HK-2 (cell line): ENCODE measurements around the gene KDM8.

Experiments used
- DNase-seq: peaks from one replicate; pipeline ENCODE4 v3.0.0-alpha.2; 2018; ENCODE audit not compliant: unreplicated experiment

The KDM8 gene

DNA sequence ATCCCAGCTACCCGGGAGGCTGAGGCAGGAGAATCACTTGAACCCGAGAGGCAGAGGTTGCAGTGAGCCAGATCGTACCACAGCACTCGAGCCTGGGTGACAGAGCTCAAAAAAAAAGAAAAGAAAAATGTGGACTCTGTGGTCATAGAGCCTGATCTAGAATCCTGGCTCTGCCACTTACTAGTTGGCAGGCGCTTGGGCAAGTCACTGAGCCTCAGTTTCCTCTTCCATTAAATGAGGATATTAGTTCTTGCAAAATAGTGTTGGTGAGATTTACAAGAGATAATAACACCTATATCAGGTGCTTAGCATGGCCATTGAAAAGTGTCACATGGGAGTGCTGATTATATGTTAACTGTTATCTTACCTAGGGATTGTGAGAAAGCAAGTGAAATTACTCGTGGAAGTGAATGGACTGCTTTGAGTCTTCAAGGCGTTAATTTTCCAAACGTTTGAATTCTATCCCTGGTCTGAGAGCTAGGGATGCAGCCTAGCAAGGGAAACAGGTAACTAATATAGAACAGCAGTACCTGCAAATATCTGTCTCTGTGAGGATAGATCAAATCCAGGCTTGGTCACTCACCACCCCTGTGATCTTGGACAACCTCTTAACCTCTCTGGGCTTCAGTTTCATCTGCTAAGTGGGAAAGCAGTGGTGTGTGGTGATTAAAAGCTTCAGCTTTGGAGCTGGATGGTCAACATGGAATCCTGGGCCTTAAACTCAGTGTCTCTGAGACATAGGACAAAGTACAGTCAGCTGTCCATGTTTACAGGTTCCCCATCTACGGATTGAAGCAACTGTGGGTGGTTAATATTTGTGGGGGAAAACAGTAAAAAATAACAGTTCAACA is 66.2 kb downstream of the KDM8 start:
- DNase-seq: no peak

DNA sequence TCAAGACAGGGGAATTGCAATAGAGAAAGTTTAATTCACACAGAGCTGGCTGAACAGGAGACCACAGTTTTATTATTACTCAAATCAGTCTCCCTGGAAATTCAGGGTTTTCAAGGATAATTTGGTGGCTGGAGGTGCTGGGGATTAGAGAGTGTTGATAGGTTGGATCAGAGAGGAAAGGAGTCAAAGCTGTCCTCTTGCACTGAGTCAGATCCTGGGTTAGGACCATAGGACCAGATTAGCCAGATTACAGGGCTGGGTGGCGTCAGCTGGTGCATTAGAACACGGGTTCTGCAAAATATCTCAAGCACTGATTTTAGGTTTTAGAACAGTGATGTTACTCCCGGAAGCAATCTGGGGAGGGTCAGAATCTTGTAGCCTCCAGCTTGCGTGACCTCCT is 67.0 kb downstream of the KDM8 start:
- DNase-seq: no peak
